ENCODE measurements around the gene LCE1D. TPM values are rescaled to one million over a fixed set of nuclear protein-coding genes. Genes with fewer than 3 reads are reported as not detected.

The LCE1D gene
- total RNA-seq, 1 donor from 2014 or later = not detected

GRCh38 chr1:152806576-152806975 lies 10.1 kb downstream of the LCE1D start, which contains the start of gene LCE1C:
Gene LCE1C, minus strand, starts transcription at chr1:152806651. Its CDS starts 1,173 bp downstream, at chr1:152805478.
- H3K27me3 Mint-ChIP-seq (ENCODE audit: insufficient read depth, low read depth) = peaks cover 3% of the 10 kb centered on the region
- TF ChIP-seq EZH2 (IDR thresholded peaks at IDR 0.05) (no peak), CTCF (IDR thresholded peaks at IDR 0.05) (no peak)
- no peak for DNase-seq (ENCODE audit: low spot score)
- H3K27ac Mint-ChIP-seq = no peak within 1 kb of the TSS
- H3K4me3 Mint-ChIP-seq = no peak within 1 kb of the TSS
- H3K4me1 Mint-ChIP-seq = no peaks in the 10 kb centered on the region
- Histone ChIP-seq H3K4me2 (no peak within 1 kb of the TSS), H3K4me3 (no peak within 1 kb of the TSS), H4K20me1 (ENCODE audit: low read depth) (no peaks in the 10 kb centered on the region), H3K4me1 (no peaks in the 10 kb centered on the region), H3K79me2 (ENCODE audit: low read depth) (no peaks in the 10 kb centered on the region), H3K36me3 (no peaks in the 10 kb centered on the region), H2AFZ (replicated peaks) (no peak within 1 kb of the TSS), H3K27ac (no peak within 1 kb of the TSS), H3K9ac (no peak within 1 kb of the TSS), H3F3A (ENCODE audit: low read depth) (no peaks in the 10 kb centered on the region), H3K27me3 (no peaks in the 10 kb centered on the region), H3K9me3 (ENCODE audit: low read depth) (peaks cover 33% of the 10 kb centered on the region)
- H3K36me3 Mint-ChIP-seq = no peaks in the 10 kb centered on the region
- H3K9me3 Mint-ChIP-seq = peaks cover 14% of the 10 kb centered on the region

GRCh38 chr1:152811050-152811449 lies 14.5 kb downstream of the LCE1D start:
- TF ChIP-seq EZH2phosphoT487 (IDR thresholded peaks at IDR 0.05) (no peak), EZH2 (IDR thresholded peaks at IDR 0.05) (no peak), CTCF (IDR thresholded peaks at IDR 0.05) (no peak)
- Mint-ChIP-seq H3K36me3 (no peaks in the 10 kb centered on the region), H3K27me3 (ENCODE audit: insufficient read depth, low read depth) (peaks cover 3% of the 10 kb centered on the region), H3K9me3 (peaks cover 12% of the 10 kb centered on the region), H3K27ac (no peak overlapping the region), H3K4me1 (no peaks in the 10 kb centered on the region), H3K4me3 (no peak overlapping the region)
- no peaks in the 10 kb centered on the region for H3F3A ChIP-seq (ENCODE audit: low read depth)
- H3K27ac ChIP-seq = no peak overlapping the region
- no peak overlapping the region for H3K4me3 ChIP-seq
- H4K20me1 ChIP-seq (ENCODE audit: low read depth) = no peaks in the 10 kb centered on the region
- no peaks in the 10 kb centered on the region for H3K27me3 ChIP-seq
- no peak overlapping the region for H3K4me2 ChIP-seq
- no peaks in the 10 kb centered on the region for H3K79me2 ChIP-seq (ENCODE audit: low read depth)
- H3K4me1 ChIP-seq = no peaks in the 10 kb centered on the region
- H3K36me3 ChIP-seq = no peaks in the 10 kb centered on the region
- peaks cover 39% of the 10 kb centered on the region for H3K9me3 ChIP-seq (ENCODE audit: low read depth)
- no peak overlapping the region for H2AFZ ChIP-seq (replicated peaks)
- no peak for DNase-seq (ENCODE audit: low spot score)
- H3K9ac ChIP-seq = no peak overlapping the region

GRCh38 chr1:152811671-152812070 lies 15.2 kb downstream of the LCE1D start, which contains the start of gene LCE1B:
Gene LCE1B, plus strand, starts transcription at chr1:152811971. Its CDS starts 476 bp downstream, at chr1:152812447.
- Mint-ChIP-seq H3K27me3 (ENCODE audit: insufficient read depth, low read depth) (peaks cover 3% of the 10 kb centered on the region), H3K27ac (no peak within 1 kb of the TSS), H3K36me3 (no peaks in the 10 kb centered on the region), H3K9me3 (peaks cover 12% of the 10 kb centered on the region), H3K4me1 (no peaks in the 10 kb centered on the region), H3K4me3 (no peak within 1 kb of the TSS)
- no peak within 1 kb of the TSS for H3K9ac ChIP-seq
- H2AFZ ChIP-seq (replicated peaks) = no peak within 1 kb of the TSS
- no peaks in the 10 kb centered on the region for H3K79me2 ChIP-seq (ENCODE audit: low read depth)
- no peaks in the 10 kb centered on the region for H3K4me1 ChIP-seq
- H3K9me3 ChIP-seq (ENCODE audit: low read depth) = peaks cover 39% of the 10 kb centered on the region
- DNase-seq (ENCODE audit: low spot score) = no peak
- no peak for TF ChIP-seq CTCF (IDR thresholded peaks at IDR 0.05)
- no peak for TF ChIP-seq EZH2phosphoT487 (IDR thresholded peaks at IDR 0.05)
- TF ChIP-seq EZH2 (IDR thresholded peaks at IDR 0.05) = no peak
- no peaks in the 10 kb centered on the region for H4K20me1 ChIP-seq (ENCODE audit: low read depth)
- no peaks in the 10 kb centered on the region for H3K36me3 ChIP-seq
- no peaks in the 10 kb centered on the region for H3K27me3 ChIP-seq
- H3F3A ChIP-seq (ENCODE audit: low read depth) = no peaks in the 10 kb centered on the region
- H3K4me2 ChIP-seq = no peak within 1 kb of the TSS
- H3K27ac ChIP-seq = no peak within 1 kb of the TSS
- no peak within 1 kb of the TSS for H3K4me3 ChIP-seq

Measured in neural progenitor cell (in vitro differentiated cells).